Left cardiac atrium (tissue), 4 donors: ENCODE results near the gene SORT1. TPM values are rescaled to one million over a fixed set of nuclear protein-coding genes. Genes with fewer than 3 reads are reported as not detected.
A peak's percentile ranks its signal among the peaks of the same experiment; 100 is the strongest.
"Not testable (repeated sequence)": the region's sequence is repeated elsewhere in the genome, so short reads cannot be mapped to it uniquely, and the experiment has no call there.

ENCODE experiments used
- ATAC-seq, 2 donors: fragments of 200-7000 bp; cut with Tn5 transposase; one replicate each; pipeline ENCODE4 v1.9.1; 2020; ENCODE audit warnings: mild to moderate bottlenecking in 2 of 2, moderate library complexity in 2 of 2
- DNase-seq: peaks from one replicate; pipeline ENCODE4 v3.0.0-alpha.2; 2020
- intact Hi-C, 2 donors: fragments of 100-400 bp; cut with DNase I; formaldehyde crosslinking; loops; one replicate each; pipeline versions ENCODE4 v1.14.1 to v1.15.1; 2022 to 2023
- total RNA-seq, 2 donors: library from RNA; stranded (reverse); fragmentation: NEBNext Ultra II Directional; extraction: Animal tissue kit (Norgen Biotek cat#: 25700); gene quantifications; one replicate each; pipeline ENCODE4 v1.2.1, GENCODE V29; 2021
- donor health status: DM: no; HTN: yes; CAD: no.
- donor health status: DM: no; HTN: yes; CAD: no; lungs with severe emphysema.
- donor health status: DM: yes; HTN: yes; CAD: no.
- donor health status: Dilated cardiomyopathy.

The SORT1 gene
- total RNA-seq, 2 donors from 2014 or later = 139 to 157 TPM

- intact Hi-C loops = no loop called here
- ATAC-seq (no peak), DNase-seq (no peak)
These were observed 85.5 kb downstream of the SORT1 start for GRCh38 chr1:109312246-109312645.

DNA sequence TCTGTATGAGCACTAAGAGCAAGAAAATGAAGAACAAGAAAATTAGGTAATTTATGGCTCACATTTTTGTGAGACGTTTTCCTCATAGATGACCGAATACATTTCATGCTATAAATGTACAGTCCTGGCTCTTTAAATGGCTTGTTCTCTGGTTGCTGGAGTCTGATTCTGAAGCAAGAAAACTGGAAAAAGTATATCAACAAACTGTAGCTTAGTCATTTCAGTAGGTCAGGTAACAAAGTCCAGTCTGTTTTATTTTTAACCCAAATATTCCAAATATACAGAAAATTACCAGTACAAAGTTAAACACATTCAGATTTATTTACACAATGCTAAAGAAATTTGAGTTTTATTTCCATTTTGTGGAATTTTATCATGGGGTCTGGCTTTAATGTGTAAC, 88.4 kb downstream of the SORT1 start:
- no peak for DNase-seq
- ATAC-seq = no peak
- intact Hi-C loops = no loop called here

DNA sequence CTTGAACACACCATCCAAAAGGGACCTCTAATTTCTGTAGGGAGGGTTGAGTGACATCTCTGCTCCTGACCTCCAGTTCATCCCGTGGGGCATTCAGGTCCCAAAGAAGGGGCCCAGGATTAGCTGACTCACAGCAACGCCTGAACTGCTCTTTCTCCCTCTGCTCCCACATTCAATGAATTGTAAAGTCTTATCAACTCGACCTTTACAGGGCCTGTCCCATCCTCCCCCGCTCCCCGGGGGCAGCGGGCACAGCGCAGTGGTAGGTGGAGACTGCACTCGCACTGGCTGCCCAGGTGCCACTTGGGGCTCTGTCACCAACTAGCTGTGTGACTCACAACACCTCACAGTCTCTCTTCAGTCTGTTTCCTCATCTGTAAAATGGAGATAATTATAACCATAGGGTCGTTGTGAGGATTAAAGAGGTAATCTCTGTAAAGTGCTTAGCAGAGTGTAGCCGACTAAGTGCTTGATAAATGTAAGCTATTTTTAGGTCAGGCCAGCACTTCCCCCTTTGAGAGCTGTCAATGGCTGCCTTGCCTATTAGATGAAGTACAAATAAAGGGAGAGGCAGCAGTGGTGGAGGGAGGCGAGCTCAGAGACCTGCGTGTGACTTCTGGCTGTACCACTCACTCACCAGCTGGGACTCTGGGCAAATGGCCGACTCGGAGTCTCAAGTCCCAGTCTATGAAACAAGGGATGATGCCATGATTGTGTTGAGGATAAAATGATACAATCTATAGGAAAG, 90.3 kb downstream of the SORT1 start:
- peak; percentile 75 for DNase-seq
- ATAC-seq = peak; percentile 75 to 86
- intact Hi-C loops = no loop called here

GRCh38 chr1:109306832-109307273, 90.9 kb downstream of the SORT1 start, which contains the start of gene MYBPHL:
TSS of gene MYBPHL (minus strand) at chr1:109307011. CDS start at chr1:109306991, 20 bp downstream.
- ATAC-seq = peak; percentile 70 to 72
- DNase-seq = peak; percentile 60
- intact Hi-C loops = no loop called here

- intact Hi-C loops, DNase-seq: not testable (repeated sequence)
These were observed 91.7 kb downstream of the SORT1 start for GRCh38 chr1:109305991-109306390.

DNA sequence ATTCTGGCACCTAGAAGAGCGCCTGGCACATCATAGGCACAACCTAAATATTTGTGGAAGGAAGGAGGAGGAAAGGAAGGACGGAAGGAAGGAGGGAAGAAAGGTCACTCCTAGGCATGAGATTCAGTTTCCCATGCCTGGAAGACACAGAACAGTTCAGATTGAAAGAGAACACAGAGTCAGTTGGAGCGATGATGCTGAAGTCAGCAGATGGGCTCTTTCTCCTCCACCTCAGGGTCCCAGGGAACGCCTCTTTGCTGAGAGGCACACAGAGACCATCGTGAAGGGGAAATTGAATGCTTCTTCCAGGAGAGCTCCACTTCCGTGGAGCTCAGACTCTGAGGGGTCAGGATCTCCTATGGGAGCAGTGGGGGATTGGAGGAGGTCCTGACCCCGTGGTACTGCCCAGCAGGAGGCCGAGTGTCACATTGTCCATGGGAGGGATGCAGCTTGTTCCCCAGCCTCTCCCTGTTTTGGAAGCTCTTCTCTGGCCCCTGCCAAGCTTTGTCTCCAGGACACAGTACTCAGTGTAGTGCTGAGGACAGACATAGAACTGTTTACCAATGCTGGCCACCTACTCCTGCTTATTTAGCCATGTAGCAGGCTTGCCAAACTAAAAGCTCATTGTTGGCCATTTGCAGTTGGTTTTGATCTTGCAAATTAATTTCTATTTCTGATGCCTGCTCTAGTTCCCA, 93.3 kb downstream of the SORT1 start:
- ATAC-seq (peak; percentile 4 to 31), DNase-seq (no peak)
- intact Hi-C loops = no loop called here

More at GRCh38 chr1:109305991-109306390, 91.7 kb downstream of the SORT1 start:
- ATAC-seq = peak in 1 of 2 donors; percentile 11

- DNase-seq (no peak), ATAC-seq (no peak)
- intact Hi-C loops = no loop called here
These were observed 95.8 kb downstream of the SORT1 start for GRCh38 chr1:109301874-109302273.

DNA sequence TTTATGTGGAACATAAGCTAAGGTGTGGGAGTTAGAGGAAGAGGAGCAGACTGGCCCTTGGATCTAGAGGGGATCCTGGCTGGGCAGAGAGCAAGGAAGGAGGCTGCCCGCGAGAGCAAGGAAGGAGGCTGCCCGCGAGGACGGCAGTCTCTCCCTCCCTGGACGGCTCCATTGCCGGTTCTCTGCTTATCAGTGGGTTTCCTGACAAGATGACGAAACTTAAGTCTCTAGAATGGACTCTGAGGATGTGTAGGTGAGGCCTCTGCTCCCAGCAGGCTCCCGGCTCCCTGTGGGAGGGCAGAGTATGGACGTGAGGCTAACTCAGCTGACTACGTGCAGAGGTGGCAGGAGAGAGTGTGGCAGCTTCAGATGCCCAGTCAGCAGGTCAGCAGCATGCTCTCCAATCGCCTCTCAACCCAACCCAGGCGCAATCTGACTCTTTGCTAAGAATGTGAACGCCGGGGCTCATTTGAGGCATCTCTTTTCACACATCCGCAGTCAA, 97.0 kb downstream of the SORT1 start:
- intact Hi-C loops = no loop called here
- DNase-seq (peak; percentile 53), ATAC-seq (peak; percentile 38 to 46)

GRCh38 chr1:109299558-109300343, 98.0 kb downstream of the SORT1 start:
- peak; percentile 76 for DNase-seq
- intact Hi-C loops = no loop called here
- peak; percentile 29 to 63 for ATAC-seq

DNA sequence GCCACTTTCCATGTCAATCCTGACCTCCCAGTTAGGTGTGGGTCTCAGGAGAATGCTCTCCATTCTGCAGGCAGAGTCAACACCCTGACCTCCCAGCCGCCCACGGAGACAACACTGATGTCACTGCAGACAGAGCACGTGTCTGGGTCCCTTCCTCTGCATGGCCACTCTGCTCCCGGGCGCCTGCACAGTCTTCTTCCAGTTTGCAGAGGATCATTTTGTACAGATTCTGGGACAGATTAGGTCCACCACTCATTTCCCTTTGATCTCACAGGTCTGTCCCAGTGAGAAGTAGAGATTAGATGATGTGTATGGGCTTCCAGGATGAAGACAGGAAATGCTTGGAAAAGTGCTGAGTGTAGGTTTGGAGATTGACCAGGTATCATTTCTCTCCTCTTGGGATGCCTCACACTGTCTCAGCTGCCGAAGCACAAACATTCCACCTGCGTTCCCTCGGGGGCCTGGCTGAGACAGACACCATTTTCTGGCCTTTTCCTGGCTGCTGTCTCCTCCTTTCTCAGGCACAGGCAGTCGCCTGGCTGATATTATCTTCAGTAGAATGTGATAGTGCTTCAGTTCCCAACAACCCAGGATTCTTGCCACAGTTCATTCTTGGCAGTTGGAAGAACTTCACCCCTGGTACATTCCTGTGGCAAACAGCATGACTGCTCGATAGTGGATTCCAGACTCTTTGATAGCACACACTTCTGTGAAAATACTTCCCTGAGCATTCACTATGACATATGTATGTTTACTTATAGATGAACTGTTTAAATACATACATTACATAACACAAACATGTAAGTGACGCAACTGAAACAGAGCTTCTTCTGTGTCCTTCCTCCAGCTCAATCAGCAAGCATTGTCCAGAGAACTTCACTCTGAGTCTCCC, 98.8 kb downstream of the SORT1 start:
- DNase-seq (peak; percentile 75), ATAC-seq (peak; percentile 46 to 75)
- intact Hi-C loops = no loop called here

- no peak for DNase-seq
- intact Hi-C loops = no loop called here
- no peak for ATAC-seq
These were observed 100.9 kb downstream of the SORT1 start for GRCh38 chr1:109296782-109297181.

GRCh38 chr1:109295712-109296415, 101.9 kb downstream of the SORT1 start:
- no peak for ATAC-seq
- intact Hi-C loops = no loop called here
- DNase-seq = no peak

- ATAC-seq (no peak), DNase-seq (no peak)
- intact Hi-C loops = no loop called here
These were observed 103.2 kb downstream of the SORT1 start for GRCh38 chr1:109294481-109294880.

GRCh38 chr1:109293026-109293425, 104.7 kb downstream of the SORT1 start:
- ATAC-seq (no peak), DNase-seq (no peak)
- intact Hi-C loops = no loop called here

DNA sequence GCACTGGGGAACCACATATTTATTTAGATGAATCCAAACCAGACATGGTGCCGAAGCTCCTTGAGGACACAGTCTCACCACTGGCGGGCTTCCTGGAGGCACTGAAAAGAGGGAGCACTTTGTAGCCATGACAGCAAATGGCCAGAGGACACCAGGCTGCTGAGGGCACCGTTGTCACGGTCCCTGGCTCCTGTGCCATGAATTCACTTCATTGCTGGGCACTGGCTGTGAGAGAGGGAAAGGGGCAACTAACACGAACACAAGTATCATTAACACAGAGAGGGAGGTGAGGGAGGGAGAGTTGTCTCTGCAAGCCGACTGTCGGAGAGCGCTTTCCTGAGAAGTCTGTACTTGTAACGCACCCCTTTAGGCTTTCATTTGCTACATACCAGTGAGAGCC, 105.4 kb downstream of the SORT1 start:
- intact Hi-C loops = no loop called here
- no peak for DNase-seq
- ATAC-seq = no peak

DNA sequence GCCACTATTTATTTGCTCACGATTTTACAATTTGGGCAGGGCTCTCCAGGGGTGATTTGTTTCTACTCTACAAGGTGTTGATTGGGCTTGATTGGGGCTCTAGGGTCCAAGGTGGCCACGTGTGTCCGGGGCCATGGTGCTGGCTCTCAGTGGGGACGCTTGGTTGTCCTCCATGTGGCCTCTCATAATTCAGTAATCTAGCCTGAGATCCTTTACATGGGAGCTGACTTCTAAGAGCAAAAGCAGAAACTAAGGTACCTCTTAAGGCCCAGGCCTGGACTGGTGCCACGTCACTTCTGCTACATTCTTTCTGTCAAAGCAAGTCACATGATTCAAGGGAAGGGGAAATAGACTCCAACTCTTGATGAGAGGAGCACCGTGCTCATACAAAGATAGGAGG, 106.7 kb downstream of the SORT1 start:
- ATAC-seq = peak in 1 of 2 donors; percentile 51
- intact Hi-C loops = no loop called here
- no peak for DNase-seq

DNA sequence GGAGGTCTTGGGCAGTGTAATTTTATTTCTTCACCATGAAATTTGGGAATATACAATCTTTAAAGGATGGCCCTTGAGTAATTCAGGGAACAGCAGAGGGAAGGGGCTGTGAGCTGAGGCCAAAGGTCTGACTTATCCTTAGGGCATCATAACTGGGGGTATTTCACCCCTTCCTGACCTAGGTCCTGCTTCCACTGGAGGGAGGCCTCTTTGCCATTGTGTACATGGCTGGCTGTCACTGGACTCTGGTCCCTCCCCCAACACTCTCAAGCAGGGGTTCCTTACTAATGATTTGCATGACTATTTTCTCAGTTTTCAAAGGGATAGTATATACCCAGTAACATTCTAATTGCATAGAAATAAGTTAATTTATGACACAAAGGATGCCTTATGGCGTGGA, 107.6 kb downstream of the SORT1 start:
- no peak for ATAC-seq
- intact Hi-C loops = no loop called here
- no peak for DNase-seq

GRCh38 chr1:109286762-109287161, 111.0 kb downstream of the SORT1 start:
- DNase-seq, intact Hi-C loops, ATAC-seq: not testable (repeated sequence)
